ENCODE data around the gene PLIN1.

DNA sequence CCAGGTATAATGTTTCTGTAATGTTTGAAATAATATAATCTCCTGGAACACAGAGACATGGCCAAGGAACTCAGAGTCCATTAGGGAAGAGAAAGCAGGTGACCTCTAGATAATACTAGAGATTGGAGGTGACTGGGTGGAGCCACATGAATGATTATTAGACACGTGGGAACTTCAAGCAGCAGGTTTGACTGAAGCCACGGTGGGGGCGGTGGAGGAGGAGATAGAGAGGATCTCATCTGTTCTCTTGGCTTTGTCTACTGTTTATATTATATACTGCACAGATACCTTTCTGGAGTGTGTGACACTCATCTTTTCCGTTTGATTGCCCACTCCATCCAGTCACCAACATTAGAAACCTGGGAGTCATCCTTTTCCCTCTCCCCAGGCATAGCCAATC lies 57.6 kb downstream of the PLIN1 start:
- TF ChIP-seq, protein P1, sequence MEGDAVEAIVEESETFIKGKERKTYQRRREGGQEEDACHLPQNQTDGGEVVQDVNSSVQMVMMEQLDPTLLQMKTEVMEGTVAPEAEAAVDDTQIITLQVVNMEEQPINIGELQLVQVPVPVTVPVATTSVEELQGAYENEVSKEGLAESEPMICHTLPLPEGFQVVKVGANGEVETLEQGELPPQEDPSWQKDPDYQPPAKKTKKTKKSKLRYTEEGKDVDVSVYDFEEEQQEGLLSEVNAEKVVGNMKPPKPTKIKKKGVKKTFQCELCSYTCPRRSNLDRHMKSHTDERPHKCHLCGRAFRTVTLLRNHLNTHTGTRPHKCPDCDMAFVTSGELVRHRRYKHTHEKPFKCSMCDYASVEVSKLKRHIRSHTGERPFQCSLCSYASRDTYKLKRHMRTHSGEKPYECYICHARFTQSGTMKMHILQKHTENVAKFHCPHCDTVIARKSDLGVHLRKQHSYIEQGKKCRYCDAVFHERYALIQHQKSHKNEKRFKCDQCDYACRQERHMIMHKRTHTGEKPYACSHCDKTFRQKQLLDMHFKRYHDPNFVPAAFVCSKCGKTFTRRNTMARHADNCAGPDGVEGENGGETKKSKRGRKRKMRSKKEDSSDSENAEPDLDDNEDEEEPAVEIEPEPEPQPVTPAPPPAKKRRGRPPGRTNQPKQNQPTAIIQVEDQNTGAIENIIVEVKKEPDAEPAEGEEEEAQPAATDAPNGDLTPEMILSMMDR (IDR thresholded peaks at IDR 0.05), result no peak
- TF ChIP-seq POLR2A (IDR thresholded peaks at IDR 0.05), result no peak

All from body of pancreas (tissue), 4 donors.